Smooth muscle cell (in vitro differentiated cells): ENCODE results near the gene PPP2R3B. TPM values are rescaled to one million over a fixed set of nuclear protein-coding genes. Genes with fewer than 3 reads are reported as not detected.

Source experiments
- DNase-seq: peaks from one replicate; lab custom pipeline; 2025; ENCODE audit not compliant: unreplicated experiment; lab: John Stamatoyannopoulos, UW
- H2AFZ ChIP-seq: fragments of 200-600 bp; sonication (generic); 2 replicates; pipeline ENCODE4 v1.6.0; 2016; ENCODE audit warnings: antibody characterized with exemption, low read depth, mild to moderate bottlenecking
- H3F3A ChIP-seq: fragments of 200-600 bp; sonication (generic); 2 replicates; pipeline ENCODE4 v1.6.0; 2017; ENCODE audit warnings: antibody characterized with exemption, low read depth
- H3K27ac ChIP-seq: fragments of 200-600 bp; sonication (generic); 2 replicates; pipeline ENCODE4 v1.5.1; 2016; ENCODE audit warnings: low read depth, mild to moderate bottlenecking
- H3K27me3 ChIP-seq: fragments of 200-600 bp; sonication (generic); 2 replicates; pipeline ENCODE4 v1.6.1; 2016; ENCODE audit warnings: low read depth, mild to moderate bottlenecking
- H3K36me3 ChIP-seq: fragments of 200-600 bp; sonication (generic); 2 replicates; pipeline ENCODE4 v1.5.1; 2016; ENCODE audit warnings: low read depth
- H3K4me1 ChIP-seq: fragments of 200-600 bp; sonication (generic); 2 replicates; pipeline ENCODE4 v1.5.1; 2016; ENCODE audit warnings: low read depth
- H3K4me2 ChIP-seq: fragments of 200-600 bp; sonication (generic); 2 replicates; pipeline ENCODE4 v1.6.0; 2016; ENCODE audit warnings: mild to moderate bottlenecking
- H3K4me3 ChIP-seq: fragments of 200-600 bp; sonication (generic); 2 replicates; pipeline ENCODE4 v1.5.1; 2016; ENCODE audit warnings: mild to moderate bottlenecking
- H3K79me2 ChIP-seq: fragments of 200-600 bp; sonication (generic); 2 replicates; pipeline ENCODE4 v1.6.0; 2016; ENCODE audit warnings: low read depth, mild to moderate bottlenecking
- H3K9ac ChIP-seq: fragments of 200-600 bp; sonication (generic); 2 replicates; pipeline ENCODE4 v1.6.0; 2016; ENCODE audit warnings: low read depth
- H3K9me3 ChIP-seq: fragments of 200-600 bp; sonication (generic); replicated peaks from 2 replicates; pipeline ENCODE4 v1.5.1; 2016; ENCODE audit warnings: low read depth
- H4K20me1 ChIP-seq: fragments of 200-600 bp; sonication (generic); 2 replicates; pipeline ENCODE4 v1.6.0; 2016; ENCODE audit warnings: low read depth
- CTCF ChIP-seq: fragments of 200-600 bp; sonication (generic); IDR thresholded peaks from 2 replicates; pipeline ENCODE4 v1.5.1; 2017; ENCODE audit warnings: borderline replicate concordance, mild to moderate bottlenecking, antibody characterized with exemption; ENCODE audit not compliant: insufficient read depth, poor library complexity, severe bottlenecking
- WGBS: methylation state at CpG from one replicate; pipeline ENCODE4 v1.1.7; 2016; ENCODE audit warnings: low lambda C conversion rate; 5-methylcytosine and 5-hydroxymethylcytosine counted together
- polyA plus RNA-seq: library from polyadenylated mRNA; unstranded; fragments of >200 nt; fragmentation: Nextera tagmentation; extraction: Ambion mirVana; gene quantifications from 2 replicates; pipeline ENCODE4 v1.2.1, GENCODE V29; 2016
- total RNA-seq: library from RNA; depleted of rRNA; stranded (reverse); fragments of >200 nt; gene quantifications from 2 replicates; pipeline ENCODE4 v1.2.3, GENCODE V29; 2014

PPP2R3B gene
- total and polyA plus RNA-seq, 2 experiments from 2014 or later = 15.2 to 25.1 TPM

GRCh38 chrX:405149-405548, 18.4 kb upstream of the PPP2R3B start:
- Histone ChIP-seq H3K27ac (no peak overlapping the region), H4K20me1 (no peaks in the 10 kb centered on the region), H3K27me3 (no peaks in the 10 kb centered on the region), H3K4me3 (no peak overlapping the region), H3K9me3 (no peaks in the 10 kb centered on the region), H3K9ac (no peak overlapping the region), H3K4me1 (no peaks in the 10 kb centered on the region), H2AFZ (no peak overlapping the region), H3K36me3 (no peaks in the 10 kb centered on the region), H3K4me2 (no peak overlapping the region), H3F3A (no peaks in the 10 kb centered on the region), H3K79me2 (no peaks in the 10 kb centered on the region)
- no peak for DNase-seq
- no peak for TF ChIP-seq CTCF
- 88% methylated on average over 5 of the region's 5 CpGs for WGBS

- Histone ChIP-seq H3K4me1 (no peaks in the 10 kb centered on the region), H3K36me3 (no peaks in the 10 kb centered on the region), H3K9ac (no peak overlapping the region), H3K4me2 (no peak overlapping the region), H4K20me1 (no peaks in the 10 kb centered on the region), H3K27me3 (no peaks in the 10 kb centered on the region), H3K79me2 (no peaks in the 10 kb centered on the region), H3K27ac (no peak overlapping the region), H3F3A (no peaks in the 10 kb centered on the region), H2AFZ (no peak overlapping the region), H3K9me3 (no peaks in the 10 kb centered on the region), H3K4me3 (no peak overlapping the region)
- WGBS = 90% methylated on average over 10 of the region's 10 CpGs
- no peak for DNase-seq
- no peak for TF ChIP-seq CTCF
Measured at GRCh38 chrX:404656-405055, 17.9 kb upstream of the PPP2R3B start.

GRCh38 chrX:402857-403256, 16.1 kb upstream of the PPP2R3B start:
- Histone ChIP-seq H3K27me3 (no peaks in the 10 kb centered on the region), H3F3A (no peaks in the 10 kb centered on the region), H3K4me2 (no peak overlapping the region), H3K79me2 (no peaks in the 10 kb centered on the region), H3K9ac (no peak overlapping the region), H3K4me3 (no peak overlapping the region), H3K27ac (no peak overlapping the region), H2AFZ (no peak overlapping the region), H4K20me1 (no peaks in the 10 kb centered on the region), H3K4me1 (no peaks in the 10 kb centered on the region), H3K9me3 (no peaks in the 10 kb centered on the region), H3K36me3 (no peaks in the 10 kb centered on the region)
- no peak for TF ChIP-seq CTCF
- 95% methylated on average over 5 of the region's 12 CpGs for WGBS
- DNase-seq = no peak

- Histone ChIP-seq H3K27me3 (no peaks in the 10 kb centered on the region), H4K20me1 (no peaks in the 10 kb centered on the region), H3K4me1 (no peaks in the 10 kb centered on the region), H3K79me2 (no peaks in the 10 kb centered on the region), H3K9me3 (no peaks in the 10 kb centered on the region), H2AFZ (no peak overlapping the region), H3K4me3 (no peak overlapping the region), H3K4me2 (no peak overlapping the region), H3F3A (no peaks in the 10 kb centered on the region), H3K36me3 (no peaks in the 10 kb centered on the region), H3K9ac (no peak overlapping the region), H3K27ac (no peak overlapping the region)
- 87% methylated on average over 15 of the region's 15 CpGs for WGBS
- TF ChIP-seq CTCF = no peak
- DNase-seq = no peak
Measured at GRCh38 chrX:400258-400657, 13.6 kb upstream of the PPP2R3B start.
